Activated CD4-positive, alpha-beta T cell treated with anti-CD3 and anti-CD28 coated beads for 1 hour (primary cell): ENCODE data around the gene ANO9.
"Not testable (repeated sequence)": the region's sequence is repeated elsewhere in the genome, so short reads cannot be mapped to it uniquely, and the experiment has no call there.

ENCODE experiments used
- DNase-seq: peaks from one replicate; pipeline ENCODE4 v3.0.0-alpha.2; 2020

ANO9 gene

GRCh38 chr11:471468-472145 lies 29.8 kb upstream of the ANO9 start:
- no peak for DNase-seq

GRCh38 chr11:469684-470560 lies 28.1 kb upstream of the ANO9 start:
- no peak for DNase-seq

- not testable (repeated sequence) for DNase-seq
These were observed 27.3 kb upstream of the ANO9 start for GRCh38 chr11:469026-469683.

- no peak for DNase-seq
These were observed 26.7 kb upstream of the ANO9 start for GRCh38 chr11:468493-468892.

GRCh38 chr11:468036-468435 lies 26.2 kb upstream of the ANO9 start:
- DNase-seq, result no peak

- DNase-seq, result no peak
These were observed 24.2 kb upstream of the ANO9 start for GRCh38 chr11:465896-466530.

GRCh38 chr11:464316-464715 lies 22.5 kb upstream of the ANO9 start:
- DNase-seq, result no peak

- DNase-seq, result no peak
These were observed 20.5 kb upstream of the ANO9 start for GRCh38 chr11:462107-462890.

- DNase-seq, result no peak
These were observed 19.8 kb upstream of the ANO9 start for GRCh38 chr11:461626-462025.

- DNase-seq, result no peak
These were observed 18.8 kb upstream of the ANO9 start for GRCh38 chr11:460331-461199.

- no peak for DNase-seq
These were observed 17.9 kb upstream of the ANO9 start for GRCh38 chr11:459511-460220.

GRCh38 chr11:457111-457760 lies 15.4 kb upstream of the ANO9 start:
- no peak for DNase-seq

- DNase-seq, result no peak
These were observed 14.7 kb upstream of the ANO9 start for GRCh38 chr11:456533-456932.

GRCh38 chr11:455566-456147 lies 13.8 kb upstream of the ANO9 start:
- DNase-seq, result no peak

GRCh38 chr11:454801-455565 lies 13.2 kb upstream of the ANO9 start:
- DNase-seq, result no peak

- DNase-seq, result no peak
These were observed 12.2 kb upstream of the ANO9 start for GRCh38 chr11:454043-454442.

- DNase-seq, result no peak
These were observed 11.8 kb upstream of the ANO9 start for GRCh38 chr11:453564-453963.

- no peak for DNase-seq
These were observed 11.2 kb upstream of the ANO9 start for GRCh38 chr11:452916-453527.
